SK-N-SH (cell line): ENCODE data around the gene CEP78.
"Not testable (repeated sequence)": the region's sequence is repeated elsewhere in the genome, so short reads cannot be mapped to it uniquely, and the experiment has no call there.

Experiments used
- CHD2 ChIP-seq: fragments of 150-350 bp; IDR thresholded peaks from 2 replicates; pipeline ENCODE4 v1.6.1; 2018; ENCODE audit warnings: low read length; ENCODE audit not compliant: partially characterized antibody
- CTCF ChIP-seq: fragments of 200-600 bp; sonication (generic); IDR thresholded peaks from 2 replicates; pipeline ENCODE4 v1.6.1; 2017; ENCODE audit warnings: antibody characterized with exemption, mild to moderate bottlenecking, moderate library complexity
- FOXM1 ChIP-seq: IDR thresholded peaks from 2 replicates; pipeline ENCODE4 v1.4.0; 2012; ENCODE audit warnings: low read depth, mild to moderate bottlenecking
- JUND ChIP-seq: IDR thresholded peaks from 2 replicates; pipeline ENCODE4 v1.4.0; 2012
- MAX ChIP-seq: IDR thresholded peaks from 2 replicates; pipeline ENCODE4 v1.4.0; 2012; ENCODE audit warnings: low read depth
- MXI1 ChIP-seq: IDR thresholded peaks from 2 replicates; pipeline ENCODE4 v1.6.1; 2012; ENCODE audit warnings: mild to moderate bottlenecking, low read depth, low read length, improper control_type of control experiment
- POLR2AphosphoS5 ChIP-seq: IDR thresholded peaks from 2 replicates; pipeline ENCODE4 v1.6.1; 2012; ENCODE audit warnings: low read depth, low read length
- RAD21 ChIP-seq: IDR thresholded peaks from 2 replicates; pipeline ENCODE4 v1.6.1; 2012; ENCODE audit warnings: mild to moderate bottlenecking, low read length
- RCOR1 ChIP-seq: fragments of 150-350 bp; IDR thresholded peaks from 2 replicates; pipeline ENCODE4 v1.6.1; 2017; ENCODE audit warnings: antibody characterized with exemption, low read length
- SIN3A ChIP-seq: IDR thresholded peaks from 2 replicates; pipeline ENCODE4 v1.6.1; 2012; ENCODE audit warnings: low read depth, mild to moderate bottlenecking, low read length, moderate library complexity, borderline replicate concordance
- TAF1 ChIP-seq: IDR thresholded peaks from 2 replicates; pipeline ENCODE4 v1.6.1; 2012; ENCODE audit warnings: low read depth, mild to moderate bottlenecking, low read length, moderate library complexity, borderline replicate concordance
- TEAD4 ChIP-seq: IDR thresholded peaks from 2 replicates; pipeline ENCODE4 v1.4.0; 2012; ENCODE audit warnings: mild to moderate bottlenecking, borderline replicate concordance; ENCODE audit not compliant: insufficient read depth
- USF1 ChIP-seq: IDR thresholded peaks from 2 replicates; pipeline ENCODE4 v1.4.0; 2012; ENCODE audit warnings: low read depth, borderline replicate concordance

GRCh38 chr9:78201158-78201777, 34.6 kb upstream of the CEP78 start:
- not testable (repeated sequence) for TF ChIP-seq TAF1, SIN3A, USF1, POLR2AphosphoS5, CTCF, TEAD4, JUND, MAX, RCOR1, FOXM1, CHD2, MXI1, RAD21
